Ovary (tissue), 3 donors: ENCODE results near the gene GSN.

Source experiments
- EP300 ChIP-seq: sonication (generic); formaldehyde crosslinking; IDR thresholded peaks from one replicate; pipeline ENCODE4 v1.6.1; 2017; ENCODE audit warnings: antibody characterized with exemption
- POLR2A ChIP-seq: fragments of 450-650 bp; IDR thresholded peaks from one replicate; pipeline ENCODE4 v1.6.1; 2017; ENCODE audit warnings: antibody characterized with exemption, mild to moderate bottlenecking, moderate library complexity
- TF ChIP-seq, protein P1 (sequence below), 3 donors: fragments of 450-650 bp in 2 of 3; fragments of 200-600 bp in 1 of 3; IDR thresholded peaks; one replicate each; pipeline versions ENCODE4 v1.5.1 to v1.8.0; 2016 to 2022; ENCODE audit warnings: antibody characterized with exemption in 3 of 3, mild to moderate bottlenecking in 1 of 3
- donor health status: DM: no; HTN: no; CAD: no.

DNA sequence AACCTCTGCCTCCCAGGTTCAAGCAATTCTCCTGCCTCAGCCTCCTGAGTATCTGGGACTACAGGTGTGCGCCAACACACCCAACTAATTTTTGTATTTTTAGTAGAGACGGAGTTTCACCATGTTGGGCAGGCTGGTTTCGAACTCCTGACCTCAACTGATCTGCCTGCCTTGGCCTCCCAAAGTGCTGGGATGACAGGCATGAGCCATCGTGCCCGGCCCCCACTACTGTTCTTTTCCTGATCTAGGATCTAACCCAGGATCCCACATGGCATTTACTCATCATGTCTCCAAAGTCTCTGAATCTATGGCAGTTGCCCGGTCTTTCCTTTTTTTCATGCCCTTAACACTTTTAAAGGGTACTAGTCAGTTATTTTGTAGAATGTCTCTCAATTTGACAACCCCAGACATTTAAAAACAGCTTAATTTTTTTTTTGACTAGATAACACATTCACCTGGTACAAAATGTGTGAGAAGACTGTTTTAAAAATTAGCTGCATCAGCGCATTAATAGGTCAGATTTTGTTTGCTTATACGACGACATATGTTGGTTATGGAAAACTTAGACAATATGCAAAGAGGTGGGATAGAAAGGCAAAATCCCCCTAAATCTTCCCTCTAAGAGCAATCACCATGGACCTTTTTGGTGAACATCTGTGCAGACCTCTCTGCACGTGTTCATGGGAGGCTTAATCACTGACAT lies 55.6 kb downstream of the GSN start:
- TF ChIP-seq, protein P1, sequence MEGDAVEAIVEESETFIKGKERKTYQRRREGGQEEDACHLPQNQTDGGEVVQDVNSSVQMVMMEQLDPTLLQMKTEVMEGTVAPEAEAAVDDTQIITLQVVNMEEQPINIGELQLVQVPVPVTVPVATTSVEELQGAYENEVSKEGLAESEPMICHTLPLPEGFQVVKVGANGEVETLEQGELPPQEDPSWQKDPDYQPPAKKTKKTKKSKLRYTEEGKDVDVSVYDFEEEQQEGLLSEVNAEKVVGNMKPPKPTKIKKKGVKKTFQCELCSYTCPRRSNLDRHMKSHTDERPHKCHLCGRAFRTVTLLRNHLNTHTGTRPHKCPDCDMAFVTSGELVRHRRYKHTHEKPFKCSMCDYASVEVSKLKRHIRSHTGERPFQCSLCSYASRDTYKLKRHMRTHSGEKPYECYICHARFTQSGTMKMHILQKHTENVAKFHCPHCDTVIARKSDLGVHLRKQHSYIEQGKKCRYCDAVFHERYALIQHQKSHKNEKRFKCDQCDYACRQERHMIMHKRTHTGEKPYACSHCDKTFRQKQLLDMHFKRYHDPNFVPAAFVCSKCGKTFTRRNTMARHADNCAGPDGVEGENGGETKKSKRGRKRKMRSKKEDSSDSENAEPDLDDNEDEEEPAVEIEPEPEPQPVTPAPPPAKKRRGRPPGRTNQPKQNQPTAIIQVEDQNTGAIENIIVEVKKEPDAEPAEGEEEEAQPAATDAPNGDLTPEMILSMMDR (IDR thresholded peaks at IDR 0.05): no peak
- TF ChIP-seq POLR2A: no peak
- no peak for TF ChIP-seq EP300
